SK-N-SH treated with all-trans-retinoic acid at 6 μM for 48 hours (cell line): Measurements from ENCODE around the gene ITIH4.

Experiments used
- ZFP3 ChIP-seq: fragments of 250-450 bp; sonication (Bioruptor Pico); IDR thresholded peaks from 2 replicates; pipeline ENCODE4 v1.5.0; 2020; ENCODE audit warnings: mild to moderate bottlenecking, moderate library complexity
- TF ChIP-seq, protein P1 (sequence below): fragments of 250-450 bp; sonication (Bioruptor Pico); IDR thresholded peaks from 2 replicates; pipeline ENCODE4 v1.8.0; 2020; ENCODE audit warnings: mild to moderate bottlenecking, moderate library complexity, borderline replicate concordance
- TF ChIP-seq, protein P2 (sequence below): fragments of 250-450 bp; sonication (Bioruptor Pico); IDR thresholded peaks from 2 replicates; pipeline ENCODE4 v1.5.0; 2020; ENCODE audit warnings: mild to moderate bottlenecking, moderate library complexity
- TF ChIP-seq, protein P3 (sequence below): fragments of 250-450 bp; sonication (Bioruptor Pico); IDR thresholded peaks from 2 replicates; pipeline ENCODE4 v1.8.0; 2021; ENCODE audit warnings: low read depth, mild to moderate bottlenecking, moderate library complexity, borderline replicate concordance

DNA sequence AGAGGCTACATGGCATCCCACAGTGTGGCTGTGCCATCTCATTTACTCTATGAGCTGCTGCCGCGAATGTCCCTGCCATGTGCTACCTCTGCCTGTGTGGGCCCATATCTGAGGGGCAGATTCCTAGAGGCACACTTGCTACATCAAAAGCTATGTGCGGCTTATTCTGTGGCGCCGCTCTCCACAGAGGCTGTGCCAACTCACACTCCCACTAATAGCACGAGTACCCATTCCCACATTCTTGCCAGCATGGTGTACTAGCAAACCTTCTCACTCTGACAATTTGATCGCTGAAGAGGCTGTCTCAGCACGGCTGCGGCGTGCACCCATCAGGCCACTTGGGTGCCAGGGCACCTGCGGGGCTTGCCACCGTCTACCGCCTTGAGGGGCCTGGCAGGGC, 35.5 kb upstream of the ITIH4 start:
- no peak for TF ChIP-seq ZFP3 (CRISPR knock-in tag)
- TF ChIP-seq, protein P1, sequence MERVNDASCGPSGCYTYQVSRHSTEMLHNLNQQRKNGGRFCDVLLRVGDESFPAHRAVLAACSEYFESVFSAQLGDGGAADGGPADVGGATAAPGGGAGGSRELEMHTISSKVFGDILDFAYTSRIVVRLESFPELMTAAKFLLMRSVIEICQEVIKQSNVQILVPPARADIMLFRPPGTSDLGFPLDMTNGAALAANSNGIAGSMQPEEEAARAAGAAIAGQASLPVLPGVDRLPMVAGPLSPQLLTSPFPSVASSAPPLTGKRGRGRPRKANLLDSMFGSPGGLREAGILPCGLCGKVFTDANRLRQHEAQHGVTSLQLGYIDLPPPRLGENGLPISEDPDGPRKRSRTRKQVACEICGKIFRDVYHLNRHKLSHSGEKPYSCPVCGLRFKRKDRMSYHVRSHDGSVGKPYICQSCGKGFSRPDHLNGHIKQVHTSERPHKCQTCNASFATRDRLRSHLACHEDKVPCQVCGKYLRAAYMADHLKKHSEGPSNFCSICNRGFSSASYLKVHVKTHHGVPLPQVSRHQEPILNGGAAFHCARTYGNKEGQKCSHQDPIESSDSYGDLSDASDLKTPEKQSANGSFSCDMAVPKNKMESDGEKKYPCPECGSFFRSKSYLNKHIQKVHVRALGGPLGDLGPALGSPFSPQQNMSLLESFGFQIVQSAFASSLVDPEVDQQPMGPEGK: no peak
- TF ChIP-seq, protein P2, sequence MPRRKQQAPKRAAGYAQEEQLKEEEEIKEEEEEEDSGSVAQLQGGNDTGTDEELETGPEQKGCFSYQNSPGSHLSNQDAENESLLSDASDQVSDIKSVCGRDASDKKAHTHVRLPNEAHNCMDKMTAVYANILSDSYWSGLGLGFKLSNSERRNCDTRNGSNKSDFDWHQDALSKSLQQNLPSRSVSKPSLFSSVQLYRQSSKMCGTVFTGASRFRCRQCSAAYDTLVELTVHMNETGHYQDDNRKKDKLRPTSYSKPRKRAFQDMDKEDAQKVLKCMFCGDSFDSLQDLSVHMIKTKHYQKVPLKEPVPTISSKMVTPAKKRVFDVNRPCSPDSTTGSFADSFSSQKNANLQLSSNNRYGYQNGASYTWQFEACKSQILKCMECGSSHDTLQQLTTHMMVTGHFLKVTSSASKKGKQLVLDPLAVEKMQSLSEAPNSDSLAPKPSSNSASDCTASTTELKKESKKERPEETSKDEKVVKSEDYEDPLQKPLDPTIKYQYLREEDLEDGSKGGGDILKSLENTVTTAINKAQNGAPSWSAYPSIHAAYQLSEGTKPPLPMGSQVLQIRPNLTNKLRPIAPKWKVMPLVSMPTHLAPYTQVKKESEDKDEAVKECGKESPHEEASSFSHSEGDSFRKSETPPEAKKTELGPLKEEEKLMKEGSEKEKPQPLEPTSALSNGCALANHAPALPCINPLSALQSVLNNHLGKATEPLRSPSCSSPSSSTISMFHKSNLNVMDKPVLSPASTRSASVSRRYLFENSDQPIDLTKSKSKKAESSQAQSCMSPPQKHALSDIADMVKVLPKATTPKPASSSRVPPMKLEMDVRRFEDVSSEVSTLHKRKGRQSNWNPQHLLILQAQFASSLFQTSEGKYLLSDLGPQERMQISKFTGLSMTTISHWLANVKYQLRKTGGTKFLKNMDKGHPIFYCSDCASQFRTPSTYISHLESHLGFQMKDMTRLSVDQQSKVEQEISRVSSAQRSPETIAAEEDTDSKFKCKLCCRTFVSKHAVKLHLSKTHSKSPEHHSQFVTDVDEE (CRISPR knock-in tag): no peak
- TF ChIP-seq, protein P3, sequence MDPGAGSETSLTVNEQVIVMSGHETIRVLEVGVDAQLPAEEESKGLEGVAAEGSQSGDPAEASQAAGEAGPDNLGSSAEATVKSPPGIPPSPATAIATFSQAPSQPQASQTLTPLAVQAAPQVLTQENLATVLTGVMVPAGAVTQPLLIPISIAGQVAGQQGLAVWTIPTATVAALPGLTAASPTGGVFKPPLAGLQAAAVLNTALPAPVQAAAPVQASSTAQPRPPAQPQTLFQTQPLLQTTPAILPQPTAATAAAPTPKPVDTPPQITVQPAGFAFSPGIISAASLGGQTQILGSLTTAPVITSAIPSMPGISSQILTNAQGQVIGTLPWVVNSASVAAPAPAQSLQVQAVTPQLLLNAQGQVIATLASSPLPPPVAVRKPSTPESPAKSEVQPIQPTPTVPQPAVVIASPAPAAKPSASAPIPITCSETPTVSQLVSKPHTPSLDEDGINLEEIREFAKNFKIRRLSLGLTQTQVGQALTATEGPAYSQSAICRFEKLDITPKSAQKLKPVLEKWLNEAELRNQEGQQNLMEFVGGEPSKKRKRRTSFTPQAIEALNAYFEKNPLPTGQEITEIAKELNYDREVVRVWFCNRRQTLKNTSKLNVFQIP (CRISPR knock-in tag): no peak
